NOMO-1 (cell line): Measurements from ENCODE around the gene TSC22D2.
"Not testable (repeated sequence)": the region's sequence is repeated elsewhere in the genome, so short reads cannot be mapped to it uniquely, and the experiment has no call there.

ENCODE experiments used
- DNase-seq, 2 experiments: peaks; one replicate each; lab custom pipeline; 2025; ENCODE audit not compliant: unreplicated experiment in 2 of 2; lab: John Stamatoyannopoulos, UW

Gene TSC22D2

GRCh38 chr3:150479370-150479769, 71.3 kb downstream of the TSC22D2 start:
- DNase-seq = no peak

GRCh38 chr3:150480877-150481276, 72.8 kb downstream of the TSC22D2 start:
- no peak for DNase-seq

GRCh38 chr3:150483226-150483625, 75.1 kb downstream of the TSC22D2 start:
- no peak for DNase-seq

GRCh38 chr3:150484410-150484809, 76.3 kb downstream of the TSC22D2 start:
- no peak for DNase-seq

GRCh38 chr3:150488867-150489266, 80.8 kb downstream of the TSC22D2 start:
- DNase-seq = no peak

- no peak for DNase-seq
Measured at GRCh38 chr3:150490277-150490986, 82.3 kb downstream of the TSC22D2 start.

- DNase-seq = no peak
Measured at GRCh38 chr3:150494411-150494977, 86.4 kb downstream of the TSC22D2 start.

- DNase-seq = peak; percentile 7 to 46
Measured at GRCh38 chr3:150495149-150495548, 87.1 kb downstream of the TSC22D2 start.

DNA sequence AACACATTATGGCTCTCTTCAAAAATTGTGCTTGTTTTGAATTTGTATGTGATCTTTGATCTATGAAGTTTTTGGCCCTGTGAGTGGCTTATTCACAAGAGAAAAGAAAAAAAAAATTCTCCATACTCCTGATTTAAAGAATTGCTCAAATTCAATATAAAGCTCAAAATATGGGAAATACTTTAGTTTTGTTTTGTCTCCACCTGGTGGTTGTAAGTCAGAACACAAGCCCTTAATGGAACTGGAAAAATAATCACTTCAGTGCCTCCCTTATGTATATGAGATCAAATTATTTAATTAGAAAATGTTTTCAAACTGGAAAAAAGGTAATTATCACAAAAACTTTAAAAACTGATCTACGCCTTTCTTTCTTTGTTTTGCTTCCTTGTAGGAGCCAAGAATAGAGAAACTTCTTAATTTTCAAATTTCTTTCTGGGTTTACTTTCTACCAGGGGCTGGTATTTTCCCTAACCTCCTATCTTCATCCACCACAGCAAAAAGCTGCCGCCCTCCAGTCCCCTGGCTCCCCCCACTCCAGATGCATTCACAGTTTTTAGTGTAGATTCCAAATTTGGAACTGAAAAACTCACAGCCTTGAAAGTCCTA, 87.6 kb downstream of the TSC22D2 start:
- peak; percentile 2 to 61 for DNase-seq

GRCh38 chr3:150497956-150498355, 89.9 kb downstream of the TSC22D2 start:
- peak; percentile 12 to 25 for DNase-seq

DNA sequence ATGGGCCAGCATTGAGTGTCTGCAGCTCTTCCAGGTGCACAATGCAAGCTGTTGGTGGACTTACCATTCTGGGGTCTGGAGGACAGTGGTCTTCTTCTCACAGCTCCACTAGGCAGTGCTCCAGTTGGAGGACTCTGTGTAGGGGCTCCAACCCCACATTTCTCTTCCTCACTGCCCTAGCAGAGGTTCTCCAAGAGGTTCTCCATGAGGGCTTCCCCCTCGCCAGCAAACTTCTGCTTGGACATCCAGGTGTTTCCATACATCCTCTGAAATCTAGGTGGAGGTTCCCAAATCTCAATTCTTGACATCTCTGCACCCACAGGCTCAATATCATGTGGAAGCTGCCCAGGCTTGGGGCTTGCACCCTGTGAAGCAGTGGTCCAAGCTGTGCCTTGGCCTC, 92.9 kb downstream of the TSC22D2 start:
- DNase-seq = not testable (repeated sequence)

DNA sequence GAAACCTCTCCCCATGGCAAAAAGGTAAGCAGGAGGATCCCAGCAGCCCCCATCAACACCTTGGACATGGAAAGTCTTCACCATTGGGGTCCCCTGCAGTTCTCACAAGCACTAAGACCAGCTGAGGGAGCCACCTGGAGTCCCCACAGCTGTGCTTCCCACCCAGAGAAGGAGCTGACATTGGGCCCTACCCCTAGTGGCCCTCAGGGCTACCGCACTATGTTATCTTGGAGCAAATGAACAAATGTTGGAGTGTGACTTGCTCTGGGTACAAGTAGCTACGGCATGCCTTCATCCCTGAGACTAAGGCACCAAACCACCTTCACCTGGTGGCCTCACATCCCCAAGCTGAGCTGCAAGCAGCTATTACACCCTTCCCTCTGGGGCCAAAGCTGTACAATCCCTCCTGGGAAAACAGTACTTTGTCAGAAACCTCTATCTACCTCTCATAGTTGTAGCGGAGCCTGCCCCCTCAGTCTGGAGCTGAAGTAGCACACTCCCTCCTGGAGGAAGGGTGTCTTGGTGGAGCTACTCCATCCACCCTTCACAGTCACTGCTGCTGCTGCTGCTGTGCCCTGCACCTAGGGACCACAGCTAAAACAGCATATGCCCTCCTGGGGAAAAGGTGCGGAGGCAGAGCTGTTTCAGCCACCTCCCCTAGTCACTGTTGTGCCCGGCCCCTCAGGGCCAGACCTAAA, 95.5 kb downstream of the TSC22D2 start:
- no peak for DNase-seq

GRCh38 chr3:150504483-150504882, 96.4 kb downstream of the TSC22D2 start:
- no peak for DNase-seq

- no peak for DNase-seq
Measured at GRCh38 chr3:150508401-150508800, 100.3 kb downstream of the TSC22D2 start.

DNA sequence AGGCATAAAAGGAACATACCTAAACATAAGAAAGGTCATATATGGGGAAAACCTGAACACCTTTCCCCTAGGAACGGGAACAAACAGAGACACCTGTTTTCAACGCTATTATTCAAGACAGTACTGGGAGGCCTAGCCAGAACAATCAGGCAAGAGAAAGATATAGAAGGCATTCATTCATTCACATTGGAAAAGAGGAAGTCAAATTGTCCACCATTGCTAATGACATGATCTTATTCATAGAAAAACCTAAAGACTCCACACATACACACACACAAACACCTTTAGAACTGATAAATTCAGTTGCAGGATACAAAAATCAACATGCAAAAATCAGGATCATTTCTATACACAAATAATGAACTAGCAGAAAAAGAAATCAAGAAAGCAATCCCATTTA, 101.7 kb downstream of the TSC22D2 start:
- DNase-seq = no peak

DNA sequence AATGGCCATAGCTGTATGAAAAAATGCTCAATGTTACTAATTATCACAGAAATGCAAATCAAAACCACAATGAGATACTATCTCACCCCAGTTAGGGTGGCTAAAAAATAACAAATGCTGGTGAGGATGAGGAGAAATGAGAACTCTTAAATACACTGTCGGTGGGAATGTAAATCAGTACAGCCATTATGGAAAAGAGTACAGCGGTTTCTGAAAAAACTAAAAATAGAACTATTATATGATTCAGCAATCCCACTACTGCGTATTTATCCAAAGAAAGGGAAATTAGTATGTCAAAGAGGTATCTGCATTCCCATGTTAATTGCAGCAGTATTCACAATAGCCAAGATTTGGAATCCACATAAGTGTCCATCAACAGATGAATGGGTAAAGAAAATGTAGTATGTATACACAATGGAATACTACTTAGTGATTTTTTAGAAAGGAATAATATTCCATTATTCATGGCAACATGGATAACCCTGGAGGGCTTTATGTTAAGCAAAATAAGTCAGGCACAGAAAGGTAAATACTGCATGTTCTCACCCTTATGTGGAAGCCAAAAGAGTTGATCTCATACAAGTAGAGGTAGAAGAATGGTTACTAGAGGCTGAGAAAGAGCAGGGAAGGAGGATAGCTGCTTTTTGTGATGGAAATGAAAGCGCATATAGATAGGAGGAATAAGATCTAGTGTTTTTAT, 103.2 kb downstream of the TSC22D2 start:
- DNase-seq = no peak

DNA sequence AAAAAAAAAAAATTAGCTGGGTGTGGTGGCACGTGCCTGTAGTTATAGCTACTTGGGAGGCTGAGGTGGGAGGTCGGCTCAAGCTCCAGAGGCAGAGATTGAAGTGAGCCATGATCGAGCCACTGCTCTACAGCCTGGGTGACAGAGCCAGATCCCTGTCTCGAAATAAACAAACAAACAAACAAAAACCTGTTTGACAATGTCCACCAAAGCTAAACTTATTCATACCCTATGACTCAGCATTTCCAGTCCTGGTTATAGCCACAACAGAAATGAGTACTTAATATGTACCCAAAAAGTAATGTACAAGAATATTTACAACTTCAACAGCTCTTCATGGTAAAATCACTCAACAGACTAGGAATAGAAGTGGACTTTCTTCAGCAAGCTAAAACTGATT, 107.1 kb downstream of the TSC22D2 start:
- DNase-seq = no peak
